A549 (cell line): ENCODE data around the gene C1QTNF1. TPM values are rescaled to one million over a fixed set of nuclear protein-coding genes. Genes with fewer than 3 reads are reported as not detected.
A peak's percentile ranks its signal among the peaks of the same experiment; 100 is the strongest.

Source experiments
- ATAC-seq, 2 experiments: fragments of 200-7000 bp in 1 of 2; fragments of >200 bp in 1 of 2; cut with Nextera tagmentation in 1 of 2; cut with Tn5 transposase in 1 of 2; 3 replicates each; pipeline versions ENCODE4 v1.8.0 to v1.9.1; 2018 to 2020; ENCODE audit warnings: mild to moderate bottlenecking in 1 of 2, moderate library complexity in 1 of 2
- CTCF ChIA-PET: fragments of 300-600 bp; sonication (Branson Sonifier 250); formaldehyde crosslinking; extraction: SDS; loops from one replicate; lab custom pipeline; 2021; ENCODE audit warnings: antibody characterized with exemption, inconsistent platforms; lab: Yijun Ruan, JAX
- POLR2A ChIA-PET: fragments of 350-600 bp; formaldehyde crosslinking; extraction: SDS; loops from one replicate; lab custom pipeline; 2021; ENCODE audit warnings: antibody characterized with exemption, inconsistent platforms; lab: Yijun Ruan, JAX
- DNase-seq, 2 experiments: peaks; one replicate each; pipeline versions ENCODE4 v3.0.0 to v3.0.0-alpha.2; 2011 to 2016; ENCODE audit warnings: low read depth in 1 of 2, low spot score in 1 of 2
- FAIRE-seq: peaks from 2 replicates; lab custom pipeline; 2011; peaks lifted over from hg19 to GRCh38; lab: Jason Lieb, UNC
- H3K27ac ChIP-seq, 2 experiments: fragments of >200 bp; sonication (Bioruptor Twin); formaldehyde crosslinking; 3 replicates each; pipeline ENCODE4 v1.5.1; 2016 to 2017
- H3K4me1 ChIP-seq: fragments of >200 bp; sonication (Bioruptor Twin); formaldehyde crosslinking; 3 replicates; pipeline ENCODE4 v1.6.1; 2016
- H3K4me2 ChIP-seq: fragments of >200 bp; sonication (Bioruptor Twin); formaldehyde crosslinking; 3 replicates; pipeline ENCODE4 v1.6.1; 2016
- H3K4me3 ChIP-seq: fragments of >200 bp; sonication (Bioruptor Twin); formaldehyde crosslinking; 3 replicates; pipeline ENCODE4 v1.5.1; 2016
- H3K9me3 ChIP-seq: fragments of >200 bp; sonication (Bioruptor Twin); formaldehyde crosslinking; 3 replicates; pipeline ENCODE4 v1.6.1; 2016
- CBX8 ChIP-seq: fragments of 200-600 bp; sonication (generic); IDR thresholded peaks from 2 replicates; pipeline ENCODE4 v1.6.1; 2016
- EHF ChIP-seq: fragments of 250-450 bp; sonication (Bioruptor Pico); IDR thresholded peaks from 2 replicates; pipeline ENCODE4 v1.5.0; 2020; ENCODE audit warnings: mild to moderate bottlenecking
- EHMT2 ChIP-seq: fragments of 200-600 bp; sonication (generic); IDR thresholded peaks from 2 replicates; pipeline ENCODE4 v1.6.1; 2016; ENCODE audit warnings: antibody characterized with exemption, low read depth, mild to moderate bottlenecking, moderate library complexity
- ESRRA ChIP-seq: fragments of 150-350 bp; IDR thresholded peaks from 2 replicates; pipeline ENCODE4 v1.6.1; 2014; ENCODE audit warnings: mild to moderate bottlenecking, low read length, borderline replicate concordance
- HDAC2 ChIP-seq: fragments of 200-600 bp; sonication (generic); IDR thresholded peaks from 2 replicates; pipeline ENCODE4 v1.6.1; 2016
- HEYL ChIP-seq: fragments of 250-450 bp; sonication (Bioruptor Pico); IDR thresholded peaks from 2 replicates; pipeline ENCODE4 v1.8.0; 2021; ENCODE audit warnings: mild to moderate bottlenecking, moderate library complexity
- HOXB5 ChIP-seq: fragments of 250-450 bp; sonication (Bioruptor Pico); IDR thresholded peaks from 2 replicates; pipeline ENCODE4 v1.5.0; 2020; ENCODE audit warnings: mild to moderate bottlenecking, moderate library complexity
- JUNB ChIP-seq: fragments of >200 bp; sonication (Bioruptor Twin); formaldehyde crosslinking; IDR thresholded peaks from 2 replicates; pipeline ENCODE4 v1.6.1; 2016
- MAZ ChIP-seq: fragments of 150-350 bp; IDR thresholded peaks from 2 replicates; pipeline ENCODE4 v1.6.1; 2014; ENCODE audit warnings: antibody characterized with exemption, low read depth, low read length, borderline replicate concordance
- NPAS2 ChIP-seq: fragments of 250-450 bp; sonication (Bioruptor Pico); IDR thresholded peaks from 2 replicates; pipeline ENCODE4 v1.8.0; 2022; ENCODE audit warnings: mild to moderate bottlenecking, moderate library complexity, borderline replicate concordance
- PHF8 ChIP-seq: fragments of 200-600 bp; sonication (generic); IDR thresholded peaks from 2 replicates; pipeline ENCODE4 v1.6.1; 2016; ENCODE audit warnings: low read depth, mild to moderate bottlenecking, antibody characterized with exemption, moderate library complexity, borderline replicate concordance
- POLR2A ChIP-seq: IDR thresholded peaks from 2 replicates; pipeline ENCODE4 v1.6.1; 2012; ENCODE audit warnings: mild to moderate bottlenecking, low read length
- POLR2AphosphoS2 ChIP-seq: conservative IDR thresholded peaks from 2 replicates; pipeline ENCODE4 v1.6.1; 2012; ENCODE audit warnings: low read length, improper control_type of control experiment, inconsistent platforms
- RFX5 ChIP-seq: fragments of 450-650 bp; IDR thresholded peaks from 2 replicates; pipeline ENCODE4 v1.7.1; 2014; ENCODE audit warnings: antibody characterized with exemption, mild to moderate bottlenecking, moderate library complexity
- SMC3 ChIP-seq: fragments of >200 bp; sonication (Bioruptor Twin); formaldehyde crosslinking; IDR thresholded peaks from 3 replicates; pipeline ENCODE4 v1.6.1; 2018; ENCODE audit warnings: inconsistent platforms
- SREBF2 ChIP-seq: fragments of 450-650 bp; IDR thresholded peaks from 2 replicates; pipeline ENCODE4 v1.6.1; 2014; ENCODE audit warnings: mild to moderate bottlenecking, moderate library complexity
- ZFP36 ChIP-seq: fragments of 450-650 bp; IDR thresholded peaks from 2 replicates; pipeline ENCODE4 v1.6.1; 2014; ENCODE audit warnings: borderline replicate concordance; ENCODE audit not compliant: partially characterized antibody
- ZNF302 ChIP-seq: fragments of 250-450 bp; sonication (Bioruptor Pico); IDR thresholded peaks from 2 replicates; pipeline ENCODE4 v1.9.0; 2021; ENCODE audit warnings: inconsistent platforms, mild to moderate bottlenecking, moderate library complexity
- ZSCAN20 ChIP-seq: fragments of 250-450 bp; sonication (Bioruptor Pico); IDR thresholded peaks from 2 replicates; pipeline ENCODE4 v1.8.0; 2022; ENCODE audit warnings: mild to moderate bottlenecking, moderate library complexity
- WGBS: methylation state at CpG from one replicate; pipeline ENCODE4 v1.1.6; 2017; ENCODE audit errors: missing lambda C conversion rate; 5-methylcytosine and 5-hydroxymethylcytosine counted together
- polyA plus RNA-seq, 4 experiments: library from polyadenylated mRNA; depleted of rRNA in 3 of 4; stranded (reverse); fragments of >200 nt; fragmentation: RNase III in 1 of 4; extraction: RNeasy Plus Mini Kit Qiagen cat#74134 plus additional on column Dnase treatment in 1 of 4; gene quantifications; 2 replicates in 3 of 4; 3 replicates in 1 of 4; pipeline ENCODE4 v1.2.3, GENCODE V29; 2011 to 2017
- TF ChIP-seq, protein P1 (sequence below): IDR thresholded peaks from 2 replicates; pipeline ENCODE4 v1.6.1; 2012
- TF ChIP-seq, protein P2 (sequence below): fragments of >200 bp; sonication (Bioruptor Twin); formaldehyde crosslinking; IDR thresholded peaks from 3 replicates; pipeline ENCODE4 v1.5.1; 2016
- TF ChIP-seq, protein P3 (sequence below): fragments of 450-650 bp; IDR thresholded peaks from 2 replicates; pipeline ENCODE4 v1.6.1; 2014; ENCODE audit warnings: antibody characterized with exemption
- TF ChIP-seq, protein P4 (sequence below): fragments of 250-450 bp; sonication (Bioruptor Pico); IDR thresholded peaks from 2 replicates; pipeline ENCODE4 v1.5.0; 2020; ENCODE audit warnings: low read depth, mild to moderate bottlenecking, moderate library complexity
- TF ChIP-seq, protein P5 (sequence below): fragments of 200-600 bp; sonication (generic); IDR thresholded peaks from 2 replicates; pipeline ENCODE4 v1.6.1; 2016; ENCODE audit warnings: antibody characterized with exemption, mild to moderate bottlenecking, moderate library complexity

Gene C1QTNF1
- polyA plus RNA-seq, 2 of the 4 experiments (the other 2 are of a cell fraction): 10.2 to 26.1 TPM

DNA sequence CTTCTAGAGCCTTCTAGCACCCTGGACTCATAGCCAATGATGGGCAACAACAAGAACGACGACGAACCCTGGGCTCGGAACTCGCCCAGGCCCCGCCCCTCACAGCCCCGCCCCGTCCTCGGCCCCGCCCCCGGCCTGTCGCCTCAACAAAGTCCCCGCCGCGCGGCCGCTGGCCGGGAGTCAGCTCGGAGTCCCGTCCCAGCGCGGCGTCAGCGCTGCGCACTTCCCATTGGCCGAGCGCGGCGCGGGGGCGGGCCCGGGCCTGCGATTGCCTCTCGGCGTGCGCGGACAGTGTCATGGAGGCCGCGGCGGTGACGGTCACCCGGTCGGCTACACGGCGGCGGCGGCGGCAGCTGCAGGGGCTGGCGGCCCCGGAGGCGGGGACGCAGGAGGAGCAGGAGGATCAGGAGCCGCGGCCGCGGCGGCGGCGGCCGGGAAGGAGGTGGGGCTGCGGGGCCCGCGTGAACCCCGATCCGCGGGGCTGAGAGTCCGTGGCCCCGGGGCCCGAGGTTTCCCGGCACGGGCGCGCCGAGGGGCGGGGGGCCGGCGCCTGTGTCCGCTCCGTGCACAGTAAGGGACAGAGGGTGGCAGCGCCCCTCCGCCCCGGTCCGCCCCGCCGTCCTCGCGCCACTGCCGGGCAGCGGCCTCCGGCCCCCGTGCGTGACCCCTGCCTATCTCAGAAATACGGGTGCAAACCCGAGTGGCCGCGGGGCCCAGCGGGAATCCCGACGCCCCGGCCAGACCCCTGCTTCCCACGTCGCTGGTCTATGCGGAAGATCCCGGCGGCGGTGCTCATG, 50.9 kb downstream of the C1QTNF1 start, which contains the start of gene ENGASE (continued):
- no peak for TF ChIP-seq EHF (CRISPR knock-in tag)
- no peak for TF ChIP-seq POLR2AphosphoS2
- TF ChIP-seq ZNF302 (CRISPR knock-in tag): no peak
- no peak for TF ChIP-seq CBX8
- peak; percentile 94 for TF ChIP-seq POLR2A
- TF ChIP-seq, protein P1, sequence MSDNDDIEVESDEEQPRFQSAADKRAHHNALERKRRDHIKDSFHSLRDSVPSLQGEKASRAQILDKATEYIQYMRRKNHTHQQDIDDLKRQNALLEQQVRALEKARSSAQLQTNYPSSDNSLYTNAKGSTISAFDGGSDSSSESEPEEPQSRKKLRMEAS: peak; percentile 69
- TF ChIP-seq, protein P2, sequence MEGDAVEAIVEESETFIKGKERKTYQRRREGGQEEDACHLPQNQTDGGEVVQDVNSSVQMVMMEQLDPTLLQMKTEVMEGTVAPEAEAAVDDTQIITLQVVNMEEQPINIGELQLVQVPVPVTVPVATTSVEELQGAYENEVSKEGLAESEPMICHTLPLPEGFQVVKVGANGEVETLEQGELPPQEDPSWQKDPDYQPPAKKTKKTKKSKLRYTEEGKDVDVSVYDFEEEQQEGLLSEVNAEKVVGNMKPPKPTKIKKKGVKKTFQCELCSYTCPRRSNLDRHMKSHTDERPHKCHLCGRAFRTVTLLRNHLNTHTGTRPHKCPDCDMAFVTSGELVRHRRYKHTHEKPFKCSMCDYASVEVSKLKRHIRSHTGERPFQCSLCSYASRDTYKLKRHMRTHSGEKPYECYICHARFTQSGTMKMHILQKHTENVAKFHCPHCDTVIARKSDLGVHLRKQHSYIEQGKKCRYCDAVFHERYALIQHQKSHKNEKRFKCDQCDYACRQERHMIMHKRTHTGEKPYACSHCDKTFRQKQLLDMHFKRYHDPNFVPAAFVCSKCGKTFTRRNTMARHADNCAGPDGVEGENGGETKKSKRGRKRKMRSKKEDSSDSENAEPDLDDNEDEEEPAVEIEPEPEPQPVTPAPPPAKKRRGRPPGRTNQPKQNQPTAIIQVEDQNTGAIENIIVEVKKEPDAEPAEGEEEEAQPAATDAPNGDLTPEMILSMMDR: no peak
- TF ChIP-seq HOXB5 (CRISPR knock-in tag): peak; percentile 34; the same call in 1 of the 2 replicates
- TF ChIP-seq, protein P3, sequence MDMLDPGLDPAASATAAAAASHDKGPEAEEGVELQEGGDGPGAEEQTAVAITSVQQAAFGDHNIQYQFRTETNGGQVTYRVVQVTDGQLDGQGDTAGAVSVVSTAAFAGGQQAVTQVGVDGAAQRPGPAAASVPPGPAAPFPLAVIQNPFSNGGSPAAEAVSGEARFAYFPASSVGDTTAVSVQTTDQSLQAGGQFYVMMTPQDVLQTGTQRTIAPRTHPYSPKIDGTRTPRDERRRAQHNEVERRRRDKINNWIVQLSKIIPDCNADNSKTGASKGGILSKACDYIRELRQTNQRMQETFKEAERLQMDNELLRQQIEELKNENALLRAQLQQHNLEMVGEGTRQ: no peak
- no peak for TF ChIP-seq HDAC2
- TF ChIP-seq ESRRA: no peak
- TF ChIP-seq PHF8: peak; percentile 89; the same call in 1 of the 2 replicates

DNA sequence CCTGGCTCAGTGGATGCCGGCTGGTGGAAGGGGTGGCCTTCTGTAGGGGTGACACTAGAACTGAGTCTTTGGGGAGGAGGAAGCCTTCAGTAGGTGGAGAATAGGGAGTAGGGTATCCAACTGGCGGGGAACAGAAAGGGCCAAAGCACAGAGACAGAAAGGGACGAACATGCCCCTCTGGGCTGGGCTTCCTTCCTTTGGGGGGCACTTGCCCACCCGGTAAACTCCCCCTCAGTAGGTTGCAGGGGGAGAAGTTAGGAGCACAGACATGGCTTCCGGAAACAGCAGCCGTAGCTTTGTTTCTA, 51.4 kb downstream of the C1QTNF1 start:
- Histone ChIP-seq H3K4me3 (peak overlapping the region; percentile 79), H3K9me3 (no peaks in the 10 kb centered on the region), H3K4me1 (peaks cover 12% of the 10 kb centered on the region; the same call in 2 of the 3 replicates), H3K27ac (peak overlapping the region; percentile 81 to 91), H3K4me2 (peak overlapping the region; percentile 87)
- WGBS: 35% methylated on average over 6 of the region's 6 CpGs
- ATAC-seq (peak; percentile 22 to 40), DNase-seq (no peak), FAIRE-seq (no peak)
- CTCF ChIA-PET: interaction anchor here (1.2 to 10.9 kb wide), 5 partner anchors 11 to 318 kb away, joined by 4 to 147 read pairs (median 28); no protein-coding TSS in a partner anchor
- POLR2A ChIA-PET: interaction anchor here (1.2 kb wide), 1 partner anchor 12 kb away, joined by 4 read pairs; no protein-coding TSS in a partner anchor
- TF ChIP-seq, protein P4, sequence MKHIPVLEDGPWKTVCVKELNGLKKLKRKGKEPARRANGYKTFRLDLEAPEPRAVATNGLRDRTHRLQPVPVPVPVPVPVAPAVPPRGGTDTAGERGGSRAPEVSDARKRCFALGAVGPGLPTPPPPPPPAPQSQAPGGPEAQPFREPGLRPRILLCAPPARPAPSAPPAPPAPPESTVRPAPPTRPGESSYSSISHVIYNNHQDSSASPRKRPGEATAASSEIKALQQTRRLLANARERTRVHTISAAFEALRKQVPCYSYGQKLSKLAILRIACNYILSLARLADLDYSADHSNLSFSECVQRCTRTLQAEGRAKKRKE (CRISPR knock-in tag): no peak
- TF ChIP-seq ZNF302 (CRISPR knock-in tag): no peak
- no peak for TF ChIP-seq SREBF2
- TF ChIP-seq NPAS2: no peak
- TF ChIP-seq EHF (CRISPR knock-in tag): no peak
- no peak for TF ChIP-seq EHMT2
- no peak for TF ChIP-seq RFX5
- no peak for TF ChIP-seq MAZ
- no peak for TF ChIP-seq HEYL (CRISPR knock-in tag)
- no peak for TF ChIP-seq ZFP36
- no peak for TF ChIP-seq SMC3
- TF ChIP-seq ZSCAN20 (CRISPR knock-in tag): no peak
- TF ChIP-seq, protein P5, sequence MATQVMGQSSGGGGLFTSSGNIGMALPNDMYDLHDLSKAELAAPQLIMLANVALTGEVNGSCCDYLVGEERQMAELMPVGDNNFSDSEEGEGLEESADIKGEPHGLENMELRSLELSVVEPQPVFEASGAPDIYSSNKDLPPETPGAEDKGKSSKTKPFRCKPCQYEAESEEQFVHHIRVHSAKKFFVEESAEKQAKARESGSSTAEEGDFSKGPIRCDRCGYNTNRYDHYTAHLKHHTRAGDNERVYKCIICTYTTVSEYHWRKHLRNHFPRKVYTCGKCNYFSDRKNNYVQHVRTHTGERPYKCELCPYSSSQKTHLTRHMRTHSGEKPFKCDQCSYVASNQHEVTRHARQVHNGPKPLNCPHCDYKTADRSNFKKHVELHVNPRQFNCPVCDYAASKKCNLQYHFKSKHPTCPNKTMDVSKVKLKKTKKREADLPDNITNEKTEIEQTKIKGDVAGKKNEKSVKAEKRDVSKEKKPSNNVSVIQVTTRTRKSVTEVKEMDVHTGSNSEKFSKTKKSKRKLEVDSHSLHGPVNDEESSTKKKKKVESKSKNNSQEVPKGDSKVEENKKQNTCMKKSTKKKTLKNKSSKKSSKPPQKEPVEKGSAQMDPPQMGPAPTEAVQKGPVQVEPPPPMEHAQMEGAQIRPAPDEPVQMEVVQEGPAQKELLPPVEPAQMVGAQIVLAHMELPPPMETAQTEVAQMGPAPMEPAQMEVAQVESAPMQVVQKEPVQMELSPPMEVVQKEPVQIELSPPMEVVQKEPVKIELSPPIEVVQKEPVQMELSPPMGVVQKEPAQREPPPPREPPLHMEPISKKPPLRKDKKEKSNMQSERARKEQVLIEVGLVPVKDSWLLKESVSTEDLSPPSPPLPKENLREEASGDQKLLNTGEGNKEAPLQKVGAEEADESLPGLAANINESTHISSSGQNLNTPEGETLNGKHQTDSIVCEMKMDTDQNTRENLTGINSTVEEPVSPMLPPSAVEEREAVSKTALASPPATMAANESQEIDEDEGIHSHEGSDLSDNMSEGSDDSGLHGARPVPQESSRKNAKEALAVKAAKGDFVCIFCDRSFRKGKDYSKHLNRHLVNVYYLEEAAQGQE: no peak
- TF ChIP-seq JUNB: no peak
